Measurements from ENCODE around the gene OTOGL.
"Not testable (repeated sequence)": the region's sequence is repeated elsewhere in the genome, so short reads cannot be mapped to it uniquely, and the experiment has no call there.

The OTOGL gene

GRCh38 chr12:80299219-80299618 lies 199.9 kb downstream of the OTOGL start:
- DNase-seq, result no peak

GRCh38 chr12:80299976-80300375 lies 200.6 kb downstream of the OTOGL start:
- DNase-seq, result no peak

GRCh38 chr12:80307436-80307835 lies 208.1 kb downstream of the OTOGL start:
- not testable (repeated sequence) for DNase-seq

- DNase-seq, result no peak
Observed at GRCh38 chr12:80313209-80313608, 213.9 kb downstream of the OTOGL start.

- DNase-seq, result no peak
Observed at GRCh38 chr12:80314741-80315140, 215.4 kb downstream of the OTOGL start.

GRCh38 chr12:80316222-80316621 lies 216.9 kb downstream of the OTOGL start:
- DNase-seq, result no peak

GRCh38 chr12:80317307-80317706 lies 218.0 kb downstream of the OTOGL start:
- DNase-seq, result no peak

GRCh38 chr12:80317899-80318298 lies 218.6 kb downstream of the OTOGL start:
- DNase-seq, result no peak

- DNase-seq, result no peak
Observed at GRCh38 chr12:80320121-80320678, 220.9 kb downstream of the OTOGL start.

- DNase-seq, result no peak
Observed at GRCh38 chr12:80321653-80322052, 222.3 kb downstream of the OTOGL start.

GRCh38 chr12:80325167-80325959 lies 226.0 kb downstream of the OTOGL start:
- no peak for DNase-seq

- no peak for DNase-seq
Observed at GRCh38 chr12:80332827-80333226, 233.5 kb downstream of the OTOGL start.

- no peak for DNase-seq
Observed at GRCh38 chr12:80352474-80352873, 253.1 kb downstream of the OTOGL start.

GRCh38 chr12:80353254-80353653 lies 253.9 kb downstream of the OTOGL start:
- DNase-seq, result no peak

- no peak for DNase-seq
Observed at GRCh38 chr12:80356097-80356496, 256.8 kb downstream of the OTOGL start.

GRCh38 chr12:80359703-80360102 lies 260.4 kb downstream of the OTOGL start:
- no peak for DNase-seq

GRCh38 chr12:80364056-80364455 lies 264.7 kb downstream of the OTOGL start:
- DNase-seq, result no peak

- DNase-seq, result no peak
Observed at GRCh38 chr12:80373666-80374065, 274.3 kb downstream of the OTOGL start.

GRCh38 chr12:80374615-80375014 lies 275.3 kb downstream of the OTOGL start:
- no peak for DNase-seq

GRCh38 chr12:80377140-80377794 lies 277.9 kb downstream of the OTOGL start:
- no peak for DNase-seq

GRCh38 chr12:80381121-80381520 lies 281.8 kb downstream of the OTOGL start:
- no peak for DNase-seq

GRCh38 chr12:80382254-80382653 lies 282.9 kb downstream of the OTOGL start:
- DNase-seq, result no peak

- DNase-seq, result no peak
Observed at GRCh38 chr12:80400571-80400991, 301.2 kb downstream of the OTOGL start.

GRCh38 chr12:80401191-80401590 lies 301.9 kb downstream of the OTOGL start:
- DNase-seq, result no peak
